Pons (tissue), 1 donor: ENCODE measurements around the gene PPP1R36.
"Not testable (repeated sequence)": the region's sequence is repeated elsewhere in the genome, so short reads cannot be mapped to it uniquely, and the experiment has no call there.

Source experiments
- DNase-seq: peaks from one replicate; pipeline ENCODE4 v3.0.0-alpha.2; 2016; ENCODE audit warnings: low spot score

The PPP1R36 gene

GRCh38 chr14:64518229-64518628, 31.5 kb upstream of the PPP1R36 start:
- no peak for DNase-seq

- no peak for DNase-seq
These were observed 29.1 kb upstream of the PPP1R36 start for GRCh38 chr14:64520699-64521098.

GRCh38 chr14:64522591-64523355, 27.0 kb upstream of the PPP1R36 start:
- DNase-seq, result no peak

- no peak for DNase-seq
These were observed 24.4 kb upstream of the PPP1R36 start for GRCh38 chr14:64525354-64525753.

- DNase-seq, result no peak
These were observed 18.2 kb upstream of the PPP1R36 start for GRCh38 chr14:64531567-64531966.

GRCh38 chr14:64536488-64537245, 13.1 kb upstream of the PPP1R36 start:
- no peak for DNase-seq

GRCh38 chr14:64540208-64541202, 9.3 kb upstream of the PPP1R36 start, which contains the start of gene HSPA2:
TSS of gene HSPA2 (plus strand) at chr14:64540741. CDS start at chr14:64540850, 109 bp downstream.
- peak; percentile 100 for DNase-seq

GRCh38 chr14:64541261-64541971, 8.3 kb upstream of the PPP1R36 start:
- DNase-seq, result peak; percentile 32

- DNase-seq, result no peak
These were observed 7.6 kb upstream of the PPP1R36 start for GRCh38 chr14:64541972-64542835.

- no peak for DNase-seq
These were observed 6.9 kb upstream of the PPP1R36 start for GRCh38 chr14:64542836-64543201.

GRCh38 chr14:64544607-64545312, 5.0 kb upstream of the PPP1R36 start:
- DNase-seq, result no peak

- no peak for DNase-seq
These were observed 745 bp upstream of the PPP1R36 start for GRCh38 chr14:64549016-64549415.

- DNase-seq, result peak; percentile 81
These were observed 1.0 kb downstream of the PPP1R36 start for GRCh38 chr14:64550621-64551333.

- DNase-seq, result no peak
These were observed 4.8 kb downstream of the PPP1R36 start for GRCh38 chr14:64554556-64554955.

GRCh38 chr14:64556526-64556925, 6.8 kb downstream of the PPP1R36 start:
- no peak for DNase-seq

GRCh38 chr14:64558216-64558615, 8.5 kb downstream of the PPP1R36 start:
- DNase-seq, result not testable (repeated sequence)

GRCh38 chr14:64561631-64562030, 11.9 kb downstream of the PPP1R36 start:
- DNase-seq, result no peak

- DNase-seq, result no peak
These were observed 12.7 kb downstream of the PPP1R36 start for GRCh38 chr14:64562436-64562835.

GRCh38 chr14:64563696-64564095, 13.9 kb downstream of the PPP1R36 start:
- DNase-seq, result peak; percentile 92
